HG02973 (cell line): ENCODE results near the gene TIFAB.

Source experiments
- ATAC-seq: cut with Tn5 transposase; IDR thresholded peaks from one replicate; pipeline ENCODE4 v1.9.1; 2021; ENCODE audit warnings: moderate library complexity; ENCODE audit not compliant: unreplicated experiment

The TIFAB gene

DNA sequence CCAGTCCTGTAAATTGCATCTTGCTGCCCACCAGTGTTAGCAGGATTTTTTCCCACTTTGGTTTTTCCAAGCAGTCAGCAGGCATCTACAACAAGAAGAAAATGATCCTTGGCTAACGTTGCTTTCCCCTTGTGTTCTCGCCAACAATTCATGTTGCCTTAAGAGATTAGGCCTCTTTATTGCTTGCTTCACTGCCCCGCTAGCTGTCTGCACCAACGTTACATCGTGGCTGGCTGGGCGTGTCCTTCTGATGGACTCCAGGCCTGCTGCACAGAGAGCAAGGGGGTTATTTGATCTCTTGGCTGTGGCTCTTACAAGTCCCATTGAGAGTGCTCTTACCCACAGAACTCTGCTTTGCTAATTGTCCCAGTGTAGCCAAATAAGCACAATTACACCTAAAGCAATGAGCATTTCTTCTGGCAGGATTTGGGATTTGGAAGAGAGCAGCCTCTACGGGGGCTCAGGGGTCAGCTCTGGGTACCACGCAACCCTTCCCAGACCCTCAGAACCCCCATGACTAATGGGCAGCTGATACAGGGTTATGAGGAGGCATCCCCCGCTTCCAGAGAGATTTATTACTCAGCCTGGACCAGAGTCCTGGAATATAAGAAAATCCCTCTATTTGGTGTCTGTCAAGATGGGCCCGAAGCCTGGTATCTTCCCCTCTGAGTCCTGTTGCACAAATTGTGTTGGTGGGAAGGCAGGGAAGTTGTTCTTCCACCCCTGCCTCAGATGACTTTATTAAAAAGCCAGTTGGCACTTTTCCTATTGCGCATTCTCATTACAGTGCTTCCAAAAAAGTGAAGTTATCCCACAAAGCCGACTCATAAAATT lies 22.6 kb downstream of the TIFAB start:
- ATAC-seq = no peak

DNA sequence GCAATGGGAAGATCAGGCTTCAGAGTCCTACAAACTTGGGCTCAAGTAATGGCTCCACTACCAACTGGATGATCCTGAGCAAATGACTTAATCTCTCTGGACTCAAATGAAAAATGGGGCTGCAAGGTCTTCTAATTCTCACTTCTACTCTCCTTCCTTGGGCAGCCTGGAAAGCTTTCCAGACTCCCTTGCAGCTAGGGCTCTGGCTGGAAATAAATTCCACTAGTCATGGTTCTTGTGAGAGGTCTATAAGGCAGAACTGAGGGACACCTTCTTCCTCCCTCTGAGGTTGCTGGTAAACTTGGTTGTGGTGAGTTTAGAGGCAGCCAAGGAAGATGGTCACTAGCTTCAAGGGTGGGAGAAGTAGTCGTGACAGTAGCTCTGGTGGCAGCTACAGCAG lies 23.6 kb downstream of the TIFAB start:
- ATAC-seq = no peak

DNA sequence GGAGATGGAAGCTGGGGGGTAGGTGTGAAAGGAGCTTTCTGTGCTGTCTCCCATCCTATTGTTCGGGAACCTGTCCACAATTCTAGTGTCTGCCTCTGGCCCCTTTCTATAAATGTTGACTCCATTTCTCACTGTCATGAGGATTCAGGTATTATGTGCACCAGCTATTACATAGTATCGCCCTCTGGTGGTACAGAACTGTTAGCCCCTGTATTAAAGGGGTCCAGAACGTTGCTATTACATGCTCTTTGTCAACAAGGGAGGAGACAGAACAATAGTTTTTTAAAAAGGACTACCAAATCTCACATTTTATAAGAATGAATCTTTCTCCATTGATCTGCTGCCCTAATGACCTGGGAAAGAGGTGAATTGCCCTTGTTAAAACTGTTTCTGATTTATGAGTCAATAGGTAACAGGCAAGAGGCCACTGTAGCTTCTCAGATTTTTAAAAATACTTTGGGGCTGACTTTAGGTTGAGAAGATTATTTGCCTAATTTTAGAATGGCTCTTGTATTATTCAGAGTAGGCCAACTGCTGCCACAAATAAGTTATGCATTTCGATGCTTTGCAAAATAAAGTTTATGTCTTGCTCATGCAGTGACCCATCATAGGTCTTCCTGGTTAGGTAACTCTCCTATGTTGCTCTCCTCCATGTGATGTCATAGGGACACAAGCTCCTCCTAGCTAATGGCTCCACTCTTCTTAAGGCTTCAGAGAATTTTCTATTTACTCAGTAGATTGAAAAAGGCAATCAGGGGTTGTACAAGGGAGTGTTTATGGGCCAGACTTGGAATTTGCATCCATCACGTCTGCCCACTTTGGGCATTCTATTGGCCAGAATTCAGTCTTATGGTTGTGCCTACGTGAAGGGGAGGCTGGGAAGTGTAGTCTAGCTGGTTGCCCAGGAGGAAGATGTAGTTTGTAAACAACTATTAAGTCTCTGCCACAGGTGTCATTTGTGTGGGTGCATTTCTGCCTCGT lies 25.8 kb downstream of the TIFAB start:
- ATAC-seq = peak; percentile 90

DNA sequence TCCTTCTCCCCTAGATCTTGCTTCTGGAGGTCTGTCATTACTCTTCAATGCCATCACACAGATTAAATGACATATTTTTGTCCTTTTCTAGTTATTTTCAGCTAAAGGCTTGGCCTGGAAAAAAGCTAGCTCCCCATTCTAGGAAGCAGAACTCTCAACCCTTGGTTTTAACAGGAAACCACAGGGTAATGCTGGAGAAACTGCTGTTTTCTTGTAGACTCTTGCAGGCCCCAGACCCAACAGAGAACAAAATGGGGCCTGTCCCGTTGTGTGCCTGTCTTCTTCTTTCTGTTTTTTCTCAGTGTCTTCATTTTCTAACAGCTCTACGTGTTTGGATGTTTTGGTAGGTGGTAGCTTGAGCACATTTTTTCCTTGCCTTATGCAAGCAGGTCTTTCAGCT lies 26.5 kb downstream of the TIFAB start:
- ATAC-seq = no peak

DNA sequence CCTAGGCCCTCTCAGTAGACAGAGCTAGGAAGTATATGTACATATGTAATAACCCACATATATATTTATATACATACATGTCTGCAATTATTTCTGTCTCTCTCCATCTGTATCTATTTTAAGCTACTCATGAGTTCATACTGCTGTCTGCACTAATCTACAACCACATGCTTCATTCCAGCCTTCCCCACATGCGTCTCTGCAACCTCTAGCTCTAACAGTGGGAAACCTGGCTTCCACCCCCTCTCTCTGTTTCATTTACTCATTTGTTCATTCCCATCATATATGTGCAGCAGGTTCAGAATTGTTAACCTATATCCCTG lies 28.3 kb downstream of the TIFAB start:
- no peak for ATAC-seq

DNA sequence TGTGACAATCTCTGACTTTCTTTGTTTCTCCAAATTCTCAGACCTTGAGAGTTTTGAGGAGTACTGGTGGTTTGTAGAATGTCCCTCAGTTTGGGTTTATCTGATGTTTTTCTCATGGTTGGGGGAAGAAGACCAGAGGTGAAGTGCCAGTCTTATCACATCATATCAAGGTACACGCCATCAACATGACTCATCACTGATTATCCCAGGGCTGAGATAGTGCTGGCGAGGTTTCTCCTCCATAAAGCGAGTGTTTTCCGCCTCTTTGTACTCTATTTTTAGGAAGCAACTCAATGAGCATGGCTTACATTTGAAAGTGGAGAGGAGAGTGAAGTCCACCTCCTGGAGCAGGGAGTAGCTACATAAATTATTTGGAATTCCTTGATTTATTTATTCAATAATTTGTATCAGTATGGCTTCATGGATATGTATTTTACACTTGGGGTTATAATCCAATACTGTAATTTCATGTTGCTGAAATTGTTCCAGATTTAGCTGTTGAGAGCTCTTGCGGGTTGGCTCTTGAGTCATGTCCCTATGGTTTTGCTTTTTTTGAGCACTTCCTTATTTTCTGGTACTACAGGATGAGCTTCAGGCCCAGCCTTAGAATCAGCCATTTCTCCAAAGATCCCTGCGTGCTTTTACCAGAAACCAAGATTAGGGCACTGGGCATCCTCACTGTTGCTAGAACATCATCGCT lies 28.9 kb downstream of the TIFAB start:
- ATAC-seq = no peak

DNA sequence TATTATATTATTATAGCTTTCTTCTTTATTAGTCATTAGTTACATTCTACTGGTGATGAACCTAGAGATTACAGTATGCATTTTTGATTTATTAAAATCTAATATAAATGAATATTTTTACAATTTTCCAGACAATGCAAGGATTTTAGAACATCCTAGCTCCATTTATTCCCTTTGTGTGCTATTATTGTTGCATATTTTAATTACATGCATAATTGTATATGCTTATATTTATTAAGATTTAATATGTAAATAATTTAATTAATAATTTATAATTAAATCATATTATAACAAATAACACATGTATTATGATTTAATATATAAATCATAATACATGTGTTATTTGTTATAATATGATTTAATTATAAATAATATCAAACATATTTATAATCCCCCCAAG lies 29.7 kb downstream of the TIFAB start:
- ATAC-seq = no peak

DNA sequence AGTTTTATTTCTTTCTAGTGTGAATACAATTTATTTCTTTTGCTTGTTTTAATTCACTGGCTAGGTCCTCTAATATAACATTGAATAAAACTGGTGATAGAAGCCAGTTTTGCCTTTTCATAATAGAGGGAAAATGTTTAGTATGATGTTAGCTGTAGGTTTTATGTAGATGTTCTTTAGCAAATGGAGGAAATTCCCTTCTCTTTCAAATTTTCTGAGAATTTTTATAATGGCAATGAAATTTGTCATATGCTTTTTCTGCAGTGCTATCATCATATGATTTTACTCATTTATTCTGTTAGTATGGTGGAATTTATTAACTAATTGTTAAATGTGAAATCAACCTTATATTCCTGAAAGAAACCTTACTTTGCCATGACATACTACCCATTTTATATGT lies 35.1 kb downstream of the TIFAB start:
- ATAC-seq = no peak

DNA sequence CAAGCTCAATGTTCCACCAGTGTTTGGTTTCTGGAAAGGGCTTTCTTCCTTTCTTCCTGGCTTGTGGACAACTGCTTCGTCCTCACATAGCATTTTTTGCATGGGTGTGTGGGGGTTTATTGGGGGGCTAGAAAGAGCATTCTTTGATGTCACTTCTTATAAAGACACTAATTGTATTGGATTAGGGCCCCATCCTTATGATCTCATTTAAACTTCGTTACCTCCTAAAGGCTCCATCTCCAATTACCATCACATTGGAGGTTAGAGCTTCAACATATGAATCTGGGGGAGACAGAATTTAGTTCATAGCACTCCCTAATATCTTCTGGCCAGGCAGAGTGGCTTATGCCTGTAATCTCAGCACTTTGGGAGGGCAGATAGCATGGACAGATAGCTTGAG lies 47.1 kb downstream of the TIFAB start:
- ATAC-seq = no peak

DNA sequence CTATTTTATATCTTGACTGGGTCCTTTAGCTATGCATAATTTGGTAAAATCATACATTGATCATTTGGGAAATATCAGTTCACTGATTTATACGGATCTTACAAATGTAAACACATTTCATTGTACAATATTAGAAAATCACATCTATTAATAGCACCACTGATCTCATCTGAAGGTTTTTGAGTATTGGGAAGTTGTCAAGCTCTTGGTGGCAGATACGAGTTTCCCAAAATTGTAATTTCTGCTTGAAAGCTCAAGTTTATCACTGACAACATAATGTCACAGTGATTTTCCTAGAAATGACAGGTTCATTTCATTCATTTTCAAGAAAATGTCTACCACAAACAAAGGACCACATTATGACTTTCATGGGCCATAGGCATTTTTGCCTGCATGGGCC lies 50.1 kb downstream of the TIFAB start:
- no peak for ATAC-seq

DNA sequence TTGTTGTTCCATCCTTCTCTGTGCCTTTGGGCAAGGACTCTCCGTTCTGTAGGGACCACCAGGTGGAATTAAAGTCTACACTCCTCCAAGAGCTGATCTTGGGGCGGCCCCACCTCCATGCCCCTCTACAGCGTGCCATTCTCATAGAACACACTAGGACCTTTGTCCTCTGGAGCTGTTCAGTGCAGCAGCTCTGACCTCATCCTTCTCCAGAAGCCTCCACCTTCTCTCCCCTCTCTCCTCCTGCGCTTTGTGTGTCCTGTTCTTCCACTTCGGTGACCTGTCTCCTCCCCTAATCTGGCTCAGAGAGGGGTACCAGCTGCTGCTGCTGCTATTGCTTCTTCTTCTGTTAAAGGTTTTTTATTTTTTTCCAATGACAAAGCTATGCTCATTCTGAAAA lies 51.3 kb downstream of the TIFAB start:
- ATAC-seq = no peak

DNA sequence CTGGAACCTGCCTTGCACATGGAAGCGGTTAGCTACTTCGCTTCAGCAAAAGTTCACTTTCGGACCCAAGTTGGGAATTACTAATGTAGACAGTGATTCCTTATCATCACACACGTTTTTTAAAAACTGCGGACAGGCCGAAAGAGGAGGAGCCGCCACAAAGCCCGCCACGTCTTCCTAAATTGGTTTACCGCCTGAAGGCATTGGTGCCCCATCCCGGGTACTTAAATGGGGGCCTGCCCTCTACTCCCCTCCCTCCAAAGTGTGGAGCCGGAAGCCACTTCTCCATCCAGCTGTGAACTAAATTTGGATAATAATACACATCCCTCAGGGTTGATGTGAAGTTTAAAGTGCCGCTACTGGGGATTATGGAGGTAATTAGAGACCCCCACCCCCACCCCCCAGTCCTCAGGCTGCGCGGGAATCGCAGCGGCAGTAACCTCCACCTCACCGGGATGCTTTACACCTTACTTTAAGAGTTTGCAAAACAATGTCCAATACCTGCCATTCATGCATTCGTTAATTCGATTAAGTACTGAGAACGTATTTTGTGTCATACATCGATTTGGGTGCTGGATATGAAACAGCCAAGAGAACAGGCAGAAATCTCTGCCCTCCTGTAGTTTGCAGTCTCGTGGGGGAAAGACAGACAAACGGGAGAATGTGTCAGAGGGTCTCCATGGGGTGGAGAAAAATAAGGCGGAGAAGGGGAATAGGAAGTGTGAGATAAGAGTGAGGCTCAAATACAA lies 52.2 kb downstream of the TIFAB start:
- ATAC-seq = no peak

DNA sequence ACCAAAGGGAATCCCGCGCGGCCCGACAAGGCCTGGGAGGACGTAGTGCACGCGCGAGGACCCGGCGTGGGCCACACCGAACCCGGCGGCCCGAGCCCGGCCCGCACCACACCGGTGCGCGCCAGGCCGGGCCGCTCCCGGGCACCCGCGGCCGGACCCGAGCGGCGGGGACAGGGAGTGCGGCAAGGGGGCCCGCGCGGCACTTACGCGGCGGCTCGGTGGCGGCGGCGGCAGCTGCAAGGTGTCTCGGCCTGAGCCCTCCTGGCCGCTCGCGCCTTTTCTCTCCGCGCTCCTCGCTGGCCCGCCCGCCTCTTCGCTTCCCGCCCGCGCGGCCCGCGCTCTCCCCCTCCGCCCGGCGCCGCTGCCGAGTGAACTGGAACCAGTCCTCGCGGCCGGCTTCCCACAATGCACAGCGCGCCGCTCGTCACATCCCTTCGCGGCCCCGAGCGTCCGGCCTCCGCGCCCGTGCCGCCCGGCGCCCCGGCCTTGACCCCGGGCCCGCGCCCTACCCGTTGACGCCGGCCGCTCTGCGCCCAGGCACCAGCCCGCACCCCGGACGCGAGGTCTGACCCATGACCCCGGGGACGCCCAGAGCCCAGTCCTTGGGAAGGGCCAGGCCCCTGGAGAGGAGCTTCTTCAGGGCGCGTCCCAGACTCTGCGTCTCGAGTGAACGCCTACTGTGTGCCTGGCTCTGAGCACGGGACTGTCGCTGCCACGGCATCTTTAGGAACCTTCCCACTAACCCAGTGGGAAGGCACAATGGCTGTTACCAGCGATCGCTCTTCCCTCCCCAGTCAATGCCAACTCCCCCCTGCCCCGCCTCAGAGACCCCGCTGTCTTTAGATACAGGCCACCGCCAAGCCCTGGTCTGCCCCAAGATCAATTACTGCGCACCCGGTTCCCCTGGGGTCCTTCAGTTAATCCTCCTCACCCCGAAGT lies 53.0 kb downstream of the TIFAB start, which contains the start of gene MACROH2A1:
TSS of gene MACROH2A1 (minus strand) at position 377 of the 939 bp plus-strand sequence. CDS start 10,138 bp downstream, outside the sequence.
- peak; percentile 82 for ATAC-seq

DNA sequence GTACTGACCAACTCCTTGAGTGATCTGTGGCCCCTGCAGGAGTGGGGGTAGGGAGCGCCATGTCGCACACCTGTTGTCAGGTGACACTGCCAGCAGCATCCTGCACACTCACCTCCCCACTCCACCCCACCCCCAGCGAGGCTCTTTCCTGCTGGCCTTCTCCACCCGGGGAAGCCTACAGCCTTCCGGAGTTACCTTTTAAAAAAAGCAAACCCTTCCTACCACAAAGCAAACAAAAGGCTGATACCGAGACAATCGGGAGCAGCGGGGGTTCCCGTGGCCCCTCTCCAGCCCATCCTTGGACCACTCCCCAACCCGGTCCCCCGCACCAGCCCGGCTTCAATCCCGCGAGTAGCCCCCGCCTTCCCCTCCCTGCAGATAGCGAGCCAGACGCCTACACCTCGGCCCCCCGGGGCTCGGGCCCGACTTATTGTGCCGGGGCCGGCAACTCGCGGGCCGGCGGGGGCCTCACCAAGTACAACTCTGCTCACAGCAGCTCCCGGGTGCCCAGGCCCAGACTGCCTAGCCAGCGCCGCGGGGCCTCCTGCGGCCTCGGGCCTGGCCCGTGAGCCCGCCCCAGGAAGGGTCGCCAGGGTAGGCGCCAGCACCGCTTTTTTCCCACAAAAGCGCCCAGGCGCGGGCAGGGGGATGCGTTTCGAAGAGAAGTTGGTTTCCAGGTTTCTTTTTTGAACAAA lies 53.8 kb downstream of the TIFAB start:
- ATAC-seq = peak; percentile 35
